ENCODE measurements around the gene TDRD5.

TDRD5 gene, protein sequence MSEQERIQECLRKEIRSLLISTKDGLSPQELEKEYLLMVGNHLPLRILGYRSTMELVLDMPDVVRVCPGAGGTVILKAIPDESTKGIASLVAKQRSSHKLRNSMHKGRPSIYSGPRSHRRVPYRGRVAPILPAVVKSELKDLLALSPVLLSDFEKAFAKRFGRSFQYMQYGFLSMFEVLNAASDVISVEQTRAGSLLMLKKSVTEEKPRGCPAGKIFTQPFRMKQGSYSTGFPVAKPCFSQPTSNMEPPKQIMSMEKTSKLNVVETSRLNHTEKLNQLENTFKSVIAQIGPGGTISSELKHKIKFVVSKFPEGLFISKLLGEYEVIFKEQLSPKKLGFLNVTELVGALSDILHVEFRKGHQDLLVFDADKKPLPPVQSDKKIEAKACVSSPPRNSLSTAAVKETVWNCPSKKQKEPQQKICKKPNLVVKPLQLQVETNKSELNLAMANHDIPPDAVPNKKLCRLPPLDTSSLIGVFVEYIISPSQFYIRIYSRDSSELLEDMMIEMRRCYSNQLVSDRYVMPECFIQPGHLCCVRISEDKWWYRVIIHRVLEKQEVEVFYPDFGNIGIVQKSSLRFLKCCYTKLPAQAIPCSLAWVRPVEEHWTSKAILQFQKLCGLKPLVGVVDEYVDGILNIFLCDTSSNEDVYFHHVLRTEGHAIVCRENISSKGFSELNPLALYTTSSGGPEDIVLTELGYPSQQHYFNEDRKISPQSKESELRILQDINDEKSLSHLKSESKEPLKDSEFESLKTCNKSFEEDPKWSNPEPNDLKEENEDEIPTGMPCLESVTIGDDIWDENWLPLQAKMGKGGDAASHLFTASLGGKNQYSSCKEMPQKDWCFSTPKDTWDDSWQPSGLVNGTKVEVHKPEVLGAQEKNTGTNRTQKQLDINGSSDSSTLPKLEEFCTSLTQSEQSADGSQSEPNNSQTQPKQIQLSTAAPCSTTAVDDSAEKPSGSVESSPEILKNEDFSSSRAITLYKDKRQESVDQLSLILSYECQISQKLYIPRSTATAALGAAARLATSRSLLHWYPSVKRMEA

DNA sequence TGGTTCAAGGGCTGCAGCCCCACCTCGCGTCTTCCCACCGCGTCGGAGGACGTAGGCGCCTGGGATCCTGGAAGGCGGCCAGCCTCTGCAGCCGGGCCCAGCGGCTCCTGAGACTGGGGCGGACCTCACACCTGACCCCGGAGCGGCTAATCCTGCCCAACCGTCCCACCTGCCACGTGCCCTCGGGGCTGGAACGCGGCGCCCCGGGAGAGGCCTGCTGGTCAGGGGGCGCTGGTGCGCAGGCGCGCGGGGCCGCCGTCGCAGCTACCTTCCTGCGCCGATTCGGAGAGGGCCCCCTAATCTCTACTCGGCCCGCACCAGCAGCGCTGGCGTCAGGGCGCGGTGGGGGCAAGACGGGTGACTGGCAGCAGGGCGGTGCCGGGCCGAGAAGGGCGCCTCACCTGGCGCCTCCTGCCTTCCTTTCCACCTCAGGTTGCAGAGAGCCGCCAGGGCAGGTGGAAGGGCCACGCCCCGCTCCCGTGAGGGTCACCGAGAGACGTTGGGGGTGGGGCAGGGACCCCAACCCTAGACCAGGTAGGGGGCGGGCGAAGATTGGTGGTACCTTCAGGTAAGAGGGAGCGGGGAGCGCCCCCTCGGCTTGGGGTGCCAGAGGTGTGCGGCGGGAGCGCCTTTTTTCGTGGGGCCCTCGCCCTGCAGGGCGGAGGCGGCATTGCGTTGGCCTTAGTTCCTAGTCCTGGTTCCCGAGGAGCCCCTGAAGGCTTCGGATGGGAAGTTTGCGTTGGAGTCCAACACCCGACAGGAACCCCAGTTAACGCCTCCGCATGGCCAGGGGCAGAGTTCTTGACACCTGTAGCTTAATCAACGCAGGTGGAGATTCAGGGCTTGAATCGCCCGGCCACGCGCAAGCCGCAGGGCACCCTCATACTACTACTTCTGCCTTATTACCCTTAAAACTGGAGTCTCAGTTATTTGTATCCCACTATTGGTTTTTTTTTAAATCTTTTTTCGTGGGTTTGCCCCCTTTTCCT, at the start of gene TDRD5:
Gene TDRD5, plus strand, starts transcription at position 241 of the 989 bp plus-strand sequence. CDS start 784 bp downstream, outside the sequence.
- no peak for DNase-seq

DNA sequence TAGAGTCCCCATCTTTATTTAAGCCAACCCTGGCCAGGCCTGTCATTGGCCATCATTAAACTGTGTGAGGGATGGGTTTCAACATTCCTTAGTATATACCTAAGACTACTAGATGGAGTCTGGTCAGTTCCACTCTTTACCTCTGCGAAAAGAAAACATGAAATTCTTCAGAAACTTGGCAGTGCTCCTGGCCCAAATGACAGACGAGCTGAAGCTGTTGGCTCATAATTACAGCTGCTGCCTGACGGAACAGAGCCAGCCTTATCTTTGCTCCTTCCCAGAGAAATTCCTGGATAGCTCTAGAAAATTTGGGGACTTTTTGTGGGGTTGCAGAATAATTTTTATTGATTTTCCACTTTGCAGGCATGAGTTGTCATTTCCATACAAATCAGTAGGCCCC, 46.3 kb upstream of the TDRD5 start:
- DNase-seq = no peak

DNA sequence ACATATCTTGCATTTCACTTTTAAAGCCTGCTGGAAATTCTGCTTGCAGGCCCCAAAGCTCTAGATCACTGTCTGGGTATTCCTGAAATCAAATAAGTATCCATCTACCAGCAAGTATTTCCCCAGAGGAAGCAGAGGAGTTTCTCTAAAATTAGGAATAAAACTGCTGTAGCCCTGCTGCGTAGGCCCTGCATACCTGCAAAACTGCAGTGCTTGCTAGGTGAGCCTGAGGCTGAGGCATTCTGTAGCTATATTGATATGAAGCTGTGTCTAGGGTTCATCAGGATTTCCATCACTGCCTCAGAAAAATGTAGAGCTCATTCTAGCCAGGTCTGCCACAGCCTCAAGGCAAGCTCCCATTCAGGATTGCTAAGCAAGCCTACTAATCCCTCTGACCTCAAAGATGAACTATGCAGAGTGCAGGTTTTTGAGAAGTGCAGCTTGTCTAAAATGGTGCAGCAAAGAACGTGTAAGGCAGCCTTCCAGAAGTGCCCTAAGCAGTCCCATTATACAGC, 44.6 kb upstream of the TDRD5 start:
- no peak for DNase-seq

DNA sequence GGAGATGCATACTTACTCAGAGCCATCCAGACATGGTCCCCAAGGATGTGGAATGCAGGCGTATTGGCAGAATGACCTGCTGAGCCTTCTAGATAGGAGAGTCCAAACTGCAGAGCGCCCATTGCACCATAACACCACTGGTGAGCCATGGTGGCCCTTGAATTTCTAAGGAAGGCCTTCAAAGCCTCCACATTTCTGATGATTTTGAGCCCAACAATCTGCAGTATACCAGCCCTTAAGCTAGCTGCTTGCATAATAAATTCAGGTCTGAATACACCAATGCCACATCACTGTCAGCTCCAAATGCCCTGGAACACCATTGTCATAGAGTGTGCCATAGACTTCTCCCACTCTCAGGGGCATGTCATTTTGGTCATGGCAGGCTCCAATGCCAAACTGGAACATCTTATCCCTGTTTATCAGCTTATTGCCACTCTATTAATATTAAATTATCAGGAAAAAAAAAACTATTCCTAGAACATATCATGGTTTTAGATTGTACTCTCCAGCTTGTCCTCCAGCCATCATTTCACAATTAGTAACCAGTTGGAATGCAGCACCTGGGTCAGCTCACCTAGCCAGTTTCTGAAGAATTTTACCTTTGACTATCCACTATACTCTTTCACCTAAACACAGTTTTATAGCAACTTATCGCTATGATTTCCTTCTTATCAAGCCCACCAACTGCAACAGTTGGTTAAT, 42.8 kb upstream of the TDRD5 start:
- no peak for DNase-seq

DNA sequence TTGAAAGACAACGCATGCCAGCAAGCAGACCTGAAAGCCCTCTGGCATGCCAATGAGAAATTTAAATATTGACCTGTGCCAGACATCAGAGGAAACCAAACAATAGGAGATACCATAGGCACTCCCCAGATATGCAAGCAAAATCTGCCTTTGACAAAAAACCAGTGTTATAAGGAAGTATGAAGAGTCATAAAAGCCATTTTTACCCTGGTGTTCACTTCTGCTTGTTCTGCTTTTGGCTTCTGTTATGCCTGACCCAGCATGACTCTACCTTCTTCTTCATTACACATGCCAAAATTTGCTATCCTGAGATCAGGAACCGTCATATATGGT, 42.3 kb upstream of the TDRD5 start:
- DNase-seq = no peak

DNA sequence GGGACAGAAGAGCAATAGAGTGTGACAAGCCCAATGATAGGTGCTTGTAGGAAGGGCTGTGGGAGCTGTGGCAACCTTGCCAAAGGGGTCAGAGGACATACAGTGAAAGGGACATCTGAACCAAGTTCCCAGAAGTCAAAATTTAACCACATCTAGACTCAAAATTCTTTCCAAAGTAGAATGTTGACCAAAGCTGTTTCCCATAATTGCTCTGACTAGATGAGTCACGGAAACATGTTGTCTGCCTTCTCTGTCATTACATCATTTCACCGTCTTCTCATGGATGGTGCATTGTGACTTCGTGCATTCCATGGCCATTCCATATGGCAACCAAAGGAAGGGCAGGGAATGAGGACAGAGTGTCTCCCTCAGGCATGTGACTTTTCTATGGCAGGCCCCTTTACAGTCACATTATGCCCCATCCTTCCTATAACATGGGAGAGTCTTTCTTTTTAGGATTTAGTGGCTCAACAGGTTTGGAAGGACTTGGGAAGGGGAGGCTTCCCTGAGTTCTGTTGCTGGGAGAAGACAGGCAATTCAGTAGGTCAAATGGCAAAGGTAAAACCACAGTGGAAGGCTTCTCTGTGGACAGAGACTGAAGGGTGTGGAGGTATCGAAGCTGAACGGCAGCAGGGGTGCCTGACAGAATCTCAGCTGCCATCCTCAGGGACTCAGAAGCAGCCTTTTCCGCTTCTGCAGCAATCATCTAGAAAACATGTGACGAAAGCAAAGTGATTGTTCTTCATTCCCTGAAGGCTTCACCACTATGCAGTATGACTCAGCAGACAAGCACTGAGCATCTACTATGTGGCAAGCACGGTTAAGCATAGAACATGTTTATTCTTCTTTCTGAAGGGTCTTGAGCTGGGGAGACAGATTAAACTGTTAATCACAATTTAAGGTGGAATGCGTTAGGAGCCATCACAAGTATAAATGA, 40.6 kb upstream of the TDRD5 start:
- no peak for DNase-seq

DNA sequence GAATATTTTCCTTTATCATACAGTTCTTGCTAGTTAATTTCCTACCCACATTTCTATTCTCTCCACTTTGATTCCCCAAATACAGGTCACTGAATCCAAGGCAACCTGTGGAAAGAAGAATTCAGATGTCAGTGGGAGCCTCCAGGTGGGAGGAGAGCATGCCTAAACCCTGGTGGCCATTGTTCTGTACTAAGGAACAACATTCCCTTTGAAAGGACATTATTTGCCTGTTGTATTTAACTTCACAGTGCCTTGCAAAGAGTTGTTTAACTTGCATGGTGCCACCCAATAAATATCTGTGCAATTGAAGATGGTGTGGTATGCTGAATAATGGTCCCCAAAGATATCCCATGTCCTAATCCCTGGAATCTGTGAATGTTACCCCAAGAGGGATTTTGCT, 37.2 kb upstream of the TDRD5 start:
- DNase-seq = no peak

DNA sequence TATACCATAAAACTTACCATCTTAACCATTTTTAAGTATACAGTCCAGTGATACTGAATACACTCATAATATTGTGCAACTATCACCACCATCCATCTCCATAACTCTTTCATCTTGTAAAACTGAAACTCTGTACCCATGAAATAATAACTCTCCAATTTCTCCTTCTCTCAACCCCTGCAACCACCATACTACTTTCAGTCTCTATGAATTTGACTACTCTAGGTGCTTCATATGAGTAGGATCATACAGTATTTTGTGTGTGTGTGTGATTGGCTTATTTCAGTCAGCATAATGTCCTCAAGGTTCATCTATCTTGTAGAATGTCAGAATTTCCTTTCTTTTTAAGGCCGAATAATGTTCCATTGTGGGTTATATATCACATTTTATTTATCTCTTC, 33.6 kb upstream of the TDRD5 start:
- no peak for DNase-seq

DNA sequence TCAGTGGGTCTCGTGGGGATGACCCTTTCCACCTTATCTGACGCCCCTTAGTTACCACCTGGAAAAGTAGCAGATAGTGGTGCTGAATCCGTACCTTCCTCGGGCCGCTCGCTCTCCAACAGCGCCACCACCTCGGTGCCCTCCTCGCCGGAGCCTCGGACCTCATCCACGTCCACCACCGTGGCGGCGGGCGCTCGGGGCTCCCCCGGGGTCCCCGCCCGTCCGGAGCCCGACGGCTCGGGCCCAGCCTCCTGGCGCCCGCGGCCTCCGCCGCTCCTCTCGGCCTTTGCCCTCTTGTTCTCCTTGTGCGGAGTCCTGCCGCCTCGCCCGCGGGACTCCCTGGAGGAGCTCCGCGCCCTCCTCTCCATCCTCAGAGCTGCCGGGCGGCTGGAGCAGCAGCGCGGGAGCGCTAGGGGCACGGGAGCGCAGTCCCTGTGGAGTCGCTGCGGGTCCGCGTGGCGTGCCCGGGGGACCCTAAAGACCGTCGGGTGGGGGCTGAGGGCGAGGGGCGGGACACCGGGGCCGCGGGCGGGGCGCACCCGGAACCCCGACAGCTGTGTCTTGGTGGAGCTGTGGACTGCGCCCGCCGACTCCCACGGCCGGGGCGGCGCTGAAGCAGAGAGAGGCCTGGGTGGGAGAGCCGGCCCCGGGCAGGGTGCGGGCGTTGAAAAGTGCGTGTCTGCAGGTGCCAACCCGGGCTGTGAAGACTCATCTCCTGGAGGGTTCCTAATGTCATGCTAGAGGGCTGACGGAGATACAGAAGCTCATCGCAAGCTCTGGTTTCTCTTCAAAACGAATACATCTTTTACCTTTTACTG, 15.9 kb upstream of the TDRD5 start, which contains the start of gene NPHS2:
Gene NPHS2, minus strand, starts transcription at position 452 of the 818 bp plus-strand sequence. Its CDS starts 84 bp downstream, at position 368.
- no peak for DNase-seq

DNA sequence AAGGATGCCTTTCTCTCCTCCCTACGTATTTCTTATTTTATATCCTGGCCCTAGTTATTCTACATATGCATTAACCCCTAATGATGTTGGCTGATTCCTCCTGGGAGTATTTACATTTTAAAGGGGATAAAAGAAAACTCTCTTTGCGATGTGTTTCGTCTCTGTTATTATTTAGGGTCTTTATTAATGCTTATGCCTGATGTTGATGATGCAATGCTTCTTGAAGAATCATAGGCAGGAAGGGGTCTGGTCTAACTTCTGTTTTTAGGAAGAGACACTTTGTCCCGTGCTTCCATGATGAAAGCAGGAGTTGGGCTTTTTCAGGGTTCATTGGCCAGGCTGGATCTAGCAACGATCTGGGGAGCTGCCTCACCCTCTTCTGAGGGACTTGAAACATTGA, 15.1 kb upstream of the TDRD5 start:
- DNase-seq = no peak

DNA sequence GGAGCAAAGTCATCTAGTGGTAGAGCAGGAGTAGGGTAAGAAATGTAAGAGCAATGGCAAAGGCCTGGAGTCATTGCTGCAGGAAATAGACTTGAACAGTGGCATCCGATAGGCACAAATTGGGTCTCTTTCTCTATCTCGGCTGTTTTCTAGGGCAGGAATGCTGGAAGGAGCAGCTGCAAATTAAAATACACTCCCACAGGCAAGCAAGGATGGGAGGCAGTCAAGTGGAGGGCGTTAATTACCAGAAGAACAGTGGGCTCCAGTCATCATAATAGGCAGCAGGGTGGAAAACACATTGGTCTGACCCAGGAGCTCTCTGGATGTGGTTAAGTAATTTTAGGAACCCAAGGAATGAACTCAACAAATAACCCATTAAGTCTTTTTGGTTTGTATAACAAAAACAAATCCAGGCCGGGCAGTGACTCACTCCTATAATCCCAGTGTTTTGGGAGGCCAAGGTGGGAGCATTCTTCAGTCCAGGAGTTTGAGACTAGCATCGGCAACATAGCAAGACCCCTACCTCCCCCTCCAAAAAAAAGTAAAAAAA, 7.8 kb upstream of the TDRD5 start:
- DNase-seq = no peak

DNA sequence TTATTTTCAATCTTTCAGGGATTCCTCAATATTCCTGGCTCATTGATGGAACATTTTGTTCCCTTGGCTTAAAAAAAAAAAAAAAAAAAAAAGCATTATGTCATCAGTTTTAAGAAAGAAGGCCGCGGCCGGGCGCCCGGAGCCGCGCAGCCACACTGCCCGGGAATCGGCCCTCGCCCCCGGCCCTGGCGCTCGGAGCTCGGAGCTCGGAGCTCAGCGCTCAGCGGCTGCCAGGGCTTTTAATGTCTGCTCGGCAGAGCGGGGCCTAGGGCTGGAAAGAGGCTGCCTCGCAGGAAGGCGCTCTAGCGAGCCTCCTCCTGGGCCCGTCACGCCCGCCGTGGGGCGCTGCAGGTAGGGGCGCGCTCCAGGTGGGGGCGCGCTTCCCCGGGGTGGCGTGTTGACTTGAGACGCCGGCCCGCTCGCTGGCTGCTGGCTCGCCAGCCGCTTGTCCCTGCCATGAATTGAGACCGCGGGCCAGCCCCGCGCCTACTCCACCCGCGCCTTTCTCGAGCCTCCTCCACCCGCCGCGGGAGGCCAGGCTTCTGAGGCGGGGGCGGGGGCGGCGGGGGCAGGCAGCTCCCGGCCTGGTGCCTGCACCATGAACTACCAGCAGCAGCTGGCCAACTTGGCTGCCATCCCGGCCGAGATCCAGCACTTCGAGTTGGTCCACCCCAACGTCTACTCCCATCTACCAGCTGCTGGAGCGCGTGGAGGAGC, 5.4 kb upstream of the TDRD5 start:
- DNase-seq = peak; percentile 24

DNA sequence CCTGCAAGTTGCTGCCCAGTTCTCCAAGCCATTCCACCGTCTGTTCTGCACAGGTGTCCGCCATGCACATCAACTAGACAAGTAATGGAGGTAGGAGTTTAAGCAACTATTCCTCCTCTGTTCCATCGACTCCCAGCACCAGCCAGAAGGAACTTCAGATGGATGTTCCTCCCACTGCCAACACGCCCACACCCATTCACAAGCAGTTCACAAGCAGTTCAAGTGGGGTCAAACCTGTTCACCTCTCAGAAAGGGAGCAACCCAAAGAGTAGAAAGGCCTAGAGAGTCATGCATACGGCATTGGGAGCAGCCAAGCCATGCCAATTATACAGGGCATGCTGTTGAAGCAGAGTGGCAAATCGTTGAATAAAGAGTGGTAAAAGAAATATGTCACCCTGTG, 4.3 kb upstream of the TDRD5 start:
- no peak for DNase-seq

DNA sequence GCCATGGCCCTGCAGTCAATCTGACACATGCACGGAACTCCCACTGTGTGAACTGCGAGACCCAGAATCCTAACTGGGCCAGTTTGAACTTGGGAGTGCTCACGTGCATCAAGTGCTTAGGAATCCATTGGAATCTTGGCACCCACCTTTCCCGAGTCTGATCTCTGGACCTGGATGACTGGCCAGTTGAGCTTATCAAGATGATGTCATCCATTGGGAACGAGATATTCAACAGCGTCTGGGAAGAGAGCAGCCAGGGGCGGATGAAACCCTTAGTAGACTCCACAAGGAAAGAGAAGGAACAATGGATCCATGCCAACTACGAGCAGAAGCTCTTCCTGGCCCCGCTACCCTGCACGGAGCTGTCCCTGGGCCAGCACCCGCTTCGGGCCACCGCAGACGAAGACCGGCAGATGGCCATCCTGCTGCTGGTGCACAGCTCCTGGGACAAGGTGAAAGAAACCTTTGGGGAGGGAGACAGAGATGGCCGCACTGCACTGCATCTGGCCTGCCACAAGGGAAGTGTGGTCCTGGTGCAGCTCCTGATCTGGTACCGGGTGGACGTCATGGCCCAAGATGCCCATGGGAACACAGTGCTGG, 3.1 kb upstream of the TDRD5 start:
- no peak for DNase-seq

DNA sequence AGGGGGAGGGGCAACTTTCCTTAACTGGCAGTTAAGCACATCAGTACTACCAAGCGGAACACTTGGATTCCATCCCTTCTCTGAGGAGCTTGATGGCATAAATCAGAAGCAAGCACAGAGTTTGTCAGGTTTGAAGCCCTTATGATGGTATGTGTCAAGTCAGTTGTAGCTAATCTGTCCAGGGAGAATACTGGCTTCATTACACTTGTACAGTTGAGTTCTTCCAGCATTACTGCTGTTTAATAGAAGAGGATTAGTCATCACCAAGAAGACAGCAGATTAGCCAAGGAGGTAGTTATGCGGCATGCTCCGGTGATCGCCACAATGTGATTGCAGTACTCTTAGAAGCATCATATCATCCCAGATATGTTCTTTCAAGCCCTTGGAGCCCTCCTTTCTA, 2.1 kb upstream of the TDRD5 start:
- no peak for DNase-seq

DNA sequence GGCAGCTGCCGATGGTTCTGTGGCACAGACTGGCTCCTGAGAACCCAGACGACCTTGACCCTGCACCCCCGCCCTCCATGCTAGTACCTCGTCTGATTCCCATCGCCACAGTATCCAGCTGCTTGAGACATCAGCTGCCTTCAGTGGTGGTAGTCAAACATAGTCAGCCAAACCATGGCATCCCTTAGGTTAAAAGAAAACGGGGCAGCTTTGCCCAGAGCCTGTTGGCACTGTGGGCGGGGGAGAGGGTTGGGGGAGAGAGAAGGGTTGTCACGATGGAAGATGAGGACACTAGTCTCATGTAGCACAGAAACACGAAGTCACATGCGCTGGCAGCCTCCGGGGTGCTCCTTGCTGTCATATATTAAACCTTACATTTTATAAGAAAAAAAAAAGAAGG, 961 bp upstream of the TDRD5 start:
- no peak for DNase-seq

DNA sequence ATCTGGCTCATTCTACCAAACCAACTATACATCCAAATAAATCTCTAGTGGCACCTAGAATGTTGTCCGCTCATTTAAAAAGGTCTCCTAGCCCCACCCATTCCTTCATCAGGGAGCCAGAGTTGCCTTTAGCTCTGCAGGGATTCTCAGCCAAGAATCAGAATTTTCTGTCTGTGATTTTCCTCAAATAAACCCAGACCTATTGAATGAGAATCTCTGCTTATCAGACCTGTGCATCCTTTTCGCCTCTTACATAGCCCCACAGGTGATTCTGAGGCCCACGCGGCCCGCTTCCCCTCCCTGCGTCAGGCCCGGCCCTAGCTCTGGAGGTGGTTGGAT, 410 bp upstream of the TDRD5 start:
- no peak for DNase-seq

DNA sequence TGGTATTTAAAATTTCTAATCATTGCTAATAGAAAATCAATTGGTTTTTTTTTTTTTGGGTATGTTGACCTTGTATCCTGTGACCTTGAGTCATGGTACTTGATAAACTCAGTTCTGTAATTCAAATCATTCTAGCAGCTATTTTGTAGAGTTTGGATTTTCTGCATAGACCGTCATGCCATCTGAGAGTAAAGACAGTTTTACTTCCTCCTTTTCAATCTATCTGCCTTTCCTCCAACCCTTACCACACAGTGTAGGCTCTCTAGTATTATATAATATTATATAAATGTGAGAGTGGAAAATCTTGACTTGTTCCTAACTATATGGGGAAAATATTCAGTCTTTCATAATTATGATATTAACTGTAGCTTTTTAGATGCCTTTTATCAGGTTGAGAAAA, 7.0 kb downstream of the TDRD5 start:
- DNase-seq = no peak

Data from activated CD4-positive, alpha-beta T cell treated with anti-CD3 and anti-CD28 coated beads, Interleukin-10, Interleukin-2, amounts not matched to agents 100 ng/mL and 50 ng/mL, durations not matched to agents 16 hours and 8 hours (primary cell).